HepG2 (cell line): ENCODE measurements around the gene IGF2. TPM values are rescaled to one million over a fixed set of nuclear protein-coding genes. Genes with fewer than 3 reads are reported as not detected.

Experiments
- FOXA1 ChIP-seq, 2 experiments: fragments of 450-650 bp in 1 of 2; sonication (generic) in 1 of 2; formaldehyde crosslinking in 1 of 2; IDR thresholded peaks; 2 replicates each; pipeline versions ENCODE4 v1.4.0 to v1.6.1; 2016 to 2020; ENCODE audit warnings: missing genetic modification reagents in 1 of 2
- NFAT5 ChIP-seq: sonication (generic); formaldehyde crosslinking; IDR thresholded peaks from 2 replicates; pipeline ENCODE4 v1.4.0; 2020; ENCODE audit warnings: missing genetic modification reagents
- PRMT3 ChIP-seq: sonication (generic); formaldehyde crosslinking; IDR thresholded peaks from 2 replicates; pipeline ENCODE4 v1.8.1; 2022; ENCODE audit warnings: low read depth, mild to moderate bottlenecking, moderate library complexity, missing genetic modification reagents, borderline replicate concordance
- RAD51 ChIP-seq: fragments of 450-650 bp; IDR thresholded peaks from 2 replicates; pipeline ENCODE4 v1.6.1; 2016; ENCODE audit warnings: borderline replicate concordance
- SAFB2 ChIP-seq: sonication (generic); formaldehyde crosslinking; IDR thresholded peaks from 2 replicates; pipeline ENCODE4 v1.5.1; 2020; ENCODE audit warnings: missing genetic modification reagents, low read depth, mild to moderate bottlenecking, borderline replicate concordance
- TMF1 ChIP-seq: sonication (generic); formaldehyde crosslinking; IDR thresholded peaks from 2 replicates; pipeline ENCODE4 v1.8.1; 2022; ENCODE audit warnings: low read depth, missing genetic modification reagents
- TP53 ChIP-seq: sonication (generic); formaldehyde crosslinking; conservative IDR thresholded peaks from 2 replicates; pipeline ENCODE4 v1.4.0; 2020; ENCODE audit warnings: missing genetic modification reagents
- ZFP36L1 ChIP-seq: sonication (generic); formaldehyde crosslinking; IDR thresholded peaks from 2 replicates; pipeline ENCODE4 v1.8.0; 2022; ENCODE audit warnings: mild to moderate bottlenecking, missing genetic modification reagents, moderate library complexity
- ZFY ChIP-seq: sonication (generic); formaldehyde crosslinking; IDR thresholded peaks from 2 replicates; pipeline ENCODE4 v1.4.0; 2020; ENCODE audit warnings: missing genetic modification reagents
- ZNF275 ChIP-seq: sonication (generic); formaldehyde crosslinking; IDR thresholded peaks from 2 replicates; pipeline ENCODE4 v1.8.0; 2022; ENCODE audit warnings: missing genetic modification reagents, mild to moderate bottlenecking, inconsistent platforms, borderline replicate concordance
- ZNF569 ChIP-seq: sonication (generic); formaldehyde crosslinking; IDR thresholded peaks from 2 replicates; pipeline ENCODE4 v1.5.0; 2020; ENCODE audit warnings: mild to moderate bottlenecking, missing genetic modification reagents, moderate library complexity, borderline replicate concordance
- ZNF713 ChIP-seq: sonication (generic); formaldehyde crosslinking; IDR thresholded peaks from 2 replicates; pipeline ENCODE4 v1.4.0; 2020; ENCODE audit warnings: mild to moderate bottlenecking, missing genetic modification reagents
- ZNF746 ChIP-seq: sonication (generic); formaldehyde crosslinking; IDR thresholded peaks from 2 replicates; pipeline ENCODE4 v1.8.0; 2022; ENCODE audit warnings: mild to moderate bottlenecking, missing genetic modification reagents
- ZNF83 ChIP-seq: sonication (generic); formaldehyde crosslinking; IDR thresholded peaks from 2 replicates; pipeline ENCODE4 v1.4.0; 2020; ENCODE audit warnings: missing genetic modification reagents, mild to moderate bottlenecking, borderline replicate concordance
- polyA plus RNA-seq, 8 experiments: library from polyadenylated mRNA; depleted of rRNA in 3 of 8; stranded (reverse) in 7 of 8; unstranded in 1 of 8; fragments of >200 nt; fragmentation: Illumina TruSeq in 4 of 8; extraction: Trizol in 4 of 8; gene quantifications; 2 replicates each; pipeline versions ENCODE4 v1.2.1 to v1.2.3, GENCODE V29; 2011 to 2016; ENCODE audit warnings: low read depth in 4 of 8, missing spikeins in 1 of 8, mixed read lengths in 1 of 8; ENCODE audit not compliant: insufficient read depth in 1 of 8
- total RNA-seq, 5 experiments: library from RNA; depleted of rRNA; stranded (reverse); fragments of >200 nt; fragmentation: Illumina TruSeq; extraction: Trizol; gene quantifications; 2 replicates each; pipeline ENCODE4 v1.2.3, GENCODE V29; 2016; ENCODE audit warnings: low read depth in 1 of 5
- TF ChIP-seq, protein P1 (sequence below): sonication (generic); formaldehyde crosslinking; IDR thresholded peaks from 2 replicates; pipeline ENCODE4 v1.5.1; 2020; ENCODE audit warnings: missing genetic modification reagents, mild to moderate bottlenecking, borderline replicate concordance

The IGF2 gene
- total and polyA plus RNA-seq, 2 of the 13 experiments (the other 11 are each of a cell fraction or from before 2014, with no cell fraction given): 79.1 to 254 TPM

DNA sequence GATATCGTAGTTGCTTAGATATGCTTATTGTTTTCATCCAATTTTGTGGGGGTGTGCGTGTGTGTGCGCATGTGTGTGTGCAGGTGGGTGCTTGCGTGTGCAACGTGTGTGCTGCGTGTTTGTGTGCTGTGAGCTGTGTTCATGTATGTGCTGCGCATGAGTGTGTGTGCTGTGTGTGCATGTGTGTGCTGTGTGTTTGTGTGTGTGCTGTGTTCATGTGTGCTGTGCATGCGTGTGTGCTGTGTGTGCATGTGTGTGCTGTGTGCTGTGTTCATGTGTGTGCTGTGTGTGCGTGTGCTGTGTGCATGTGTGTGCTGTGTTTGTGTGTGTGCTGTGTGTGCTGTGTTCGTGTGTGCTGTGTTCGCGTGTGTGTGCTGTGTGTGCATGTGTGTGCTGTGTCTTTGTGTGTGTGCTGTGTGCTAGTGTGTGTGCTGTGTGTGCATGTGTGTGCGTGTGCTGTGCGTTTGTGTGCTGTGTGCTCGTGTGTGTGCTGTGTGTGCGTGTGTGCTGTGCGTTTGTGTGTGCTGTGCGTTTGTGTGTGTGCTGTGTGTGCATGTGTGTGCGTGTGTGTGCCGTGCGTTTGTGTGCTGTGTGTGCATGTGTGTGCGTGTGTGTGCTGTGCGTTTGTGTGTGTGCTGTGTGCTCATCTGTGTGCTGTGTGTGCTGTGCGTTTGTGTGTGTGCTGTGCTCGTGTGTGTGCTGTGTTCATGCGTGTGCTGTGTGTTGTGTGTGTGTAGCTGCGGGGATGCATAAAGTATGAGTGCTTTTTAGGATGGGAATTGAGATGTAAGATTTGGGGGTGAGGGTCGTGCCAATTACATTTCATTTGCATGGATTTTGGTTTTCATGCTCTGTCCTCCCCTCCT lies 7.6 kb downstream of the IGF2 start (continued):
- peak; percentile 44; the same call in 1 of the 2 replicates for TF ChIP-seq FOXA1 (IDR thresholded peaks at IDR 0.05)
- no peak for TF ChIP-seq FOXA1 (CRISPR knock-in tag; IDR thresholded peaks at IDR 0.05)
- TF ChIP-seq TMF1 (CRISPR knock-in tag): peak; percentile 14; the same call in 1 of the 2 replicates
- TF ChIP-seq SAFB2 (CRISPR knock-in tag): peak; percentile 20
- 0 out of 2 replicates have a peak, but pooled peaks have one; percentile 31 for TF ChIP-seq ZNF569
- TF ChIP-seq NFAT5 (CRISPR knock-in tag): no peak
- 0 out of 2 replicates have a peak, but pooled peaks have one; percentile 5 for TF ChIP-seq ZFY (CRISPR knock-in tag)
- TF ChIP-seq ZNF83 (CRISPR knock-in tag): peak; percentile 25; the same call in 1 of the 2 replicates
- TF ChIP-seq ZNF275 (CRISPR knock-in tag): peak; percentile 76; the same call in 1 of the 2 replicates
- 0 out of 2 replicates have a peak, but pooled peaks have one; percentile 3 for TF ChIP-seq RAD51
- TF ChIP-seq ZFP36L1 (CRISPR knock-in tag): peak; percentile 88
- peak; percentile 87; the same call in 1 of the 2 replicates for TF ChIP-seq ZNF713 (CRISPR knock-in tag)
- TF ChIP-seq, protein P1, sequence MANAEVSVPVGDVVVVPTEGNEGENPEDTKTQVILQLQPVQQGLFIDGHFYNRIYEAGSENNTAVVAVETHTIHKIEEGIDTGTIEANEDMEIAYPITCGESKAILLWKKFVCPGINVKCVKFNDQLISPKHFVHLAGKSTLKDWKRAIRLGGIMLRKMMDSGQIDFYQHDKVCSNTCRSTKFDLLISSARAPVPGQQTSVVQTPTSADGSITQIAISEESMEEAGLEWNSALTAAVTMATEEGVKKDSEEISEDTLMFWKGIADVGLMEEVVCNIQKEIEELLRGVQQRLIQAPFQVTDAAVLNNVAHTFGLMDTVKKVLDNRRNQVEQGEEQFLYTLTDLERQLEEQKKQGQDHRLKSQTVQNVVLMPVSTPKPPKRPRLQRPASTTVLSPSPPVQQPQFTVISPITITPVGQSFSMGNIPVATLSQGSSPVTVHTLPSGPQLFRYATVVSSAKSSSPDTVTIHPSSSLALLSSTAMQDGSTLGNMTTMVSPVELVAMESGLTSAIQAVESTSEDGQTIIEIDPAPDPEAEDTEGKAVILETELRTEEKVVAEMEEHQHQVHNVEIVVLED (CRISPR knock-in tag): peak; percentile 15; the same call in 1 of the 2 replicates
- TF ChIP-seq TP53: no peak
- TF ChIP-seq PRMT3 (CRISPR knock-in tag): peak; percentile 90
- TF ChIP-seq ZNF746 (CRISPR knock-in tag): 0 out of 2 replicates have a peak, but pooled peaks have one; percentile 39
